ENCODE data around the gene PHF21A.

PHF21A gene

GRCh38 chr11:45964911-45965389 lies 156.3 kb downstream of the PHF21A start:
- H4K20me1 ChIP-seq (ENCODE audit: insufficient read depth, low read length): no peaks in the 10 kb centered on the region
- ATAC-seq (ENCODE audit: insufficient read depth, low read depth): peak; percentile 98
- H3K27ac ChIP-seq (ENCODE audit: low read length): 0 out of 2 replicates have a peak overlapping the region, but pooled peaks have one; percentile 9
- no peak overlapping the region for H3K4me3 ChIP-seq (ENCODE audit: low read depth in 1 of 2, low read length in 2 of 2)
- H2AFZ ChIP-seq (ENCODE audit: low read depth, low read length): no peak overlapping the region
- H3K4me2 ChIP-seq (ENCODE audit: insufficient read depth, low read length): no peak overlapping the region
- H3K9me3 ChIP-seq (ENCODE audit: insufficient read depth, low read length, severe bottlenecking): no peaks in the 10 kb centered on the region
- H3K9ac ChIP-seq (ENCODE audit: low read depth, low read length): no peak overlapping the region
- no peaks in the 10 kb centered on the region for H3K79me2 ChIP-seq (ENCODE audit: insufficient read depth, low read length)
- TF ChIP-seq CTCF (IDR thresholded peaks at IDR 0.05; ENCODE audit: borderline replicate concordance, extremely low read depth, low read length, poor library complexity, severe bottlenecking) (peak; percentile 94), EZH2 (IDR thresholded peaks at IDR 0.05; ENCODE audit: borderline replicate concordance, low read depth, low read length, severe bottlenecking) (no peak)
- peaks cover 4% of the 10 kb centered on the region; the same call in 1 of the 2 replicates for H3K4me1 ChIP-seq (ENCODE audit: insufficient read depth, low read length)
- H3K27me3 ChIP-seq (ENCODE audit: insufficient read depth, low read length, poor library complexity): no peaks in the 10 kb centered on the region
- peaks cover 56% of the 10 kb centered on the region for H3K36me3 ChIP-seq (ENCODE audit: insufficient read depth, low read length)
- DNase-seq: peak; percentile 67

GRCh38 chr11:45961751-45962240 lies 159.5 kb downstream of the PHF21A start:
- DNase-seq (no peak), ATAC-seq (ENCODE audit: insufficient read depth, low read depth) (no peak)
- no peak overlapping the region for H3K27ac ChIP-seq (ENCODE audit: low read length)
- H3K4me3 ChIP-seq (ENCODE audit: low read depth in 1 of 2, low read length in 2 of 2): no peak overlapping the region
- no peaks in the 10 kb centered on the region for H3K79me2 ChIP-seq (ENCODE audit: insufficient read depth, low read length)
- peaks cover 4% of the 10 kb centered on the region; the same call in 1 of the 2 replicates for H3K4me1 ChIP-seq (ENCODE audit: insufficient read depth, low read length)
- no peak for TF ChIP-seq EZH2 (IDR thresholded peaks at IDR 0.05; ENCODE audit: borderline replicate concordance, low read depth, low read length, severe bottlenecking)
- TF ChIP-seq CTCF (IDR thresholded peaks at IDR 0.05; ENCODE audit: borderline replicate concordance, extremely low read depth, low read length, poor library complexity, severe bottlenecking): no peak
- H3K36me3 ChIP-seq (ENCODE audit: insufficient read depth, low read length): peaks cover 33% of the 10 kb centered on the region
- H3K9me3 ChIP-seq (ENCODE audit: insufficient read depth, low read length, severe bottlenecking): no peaks in the 10 kb centered on the region
- H3K9ac ChIP-seq (ENCODE audit: low read depth, low read length): no peak overlapping the region
- H3K4me2 ChIP-seq (ENCODE audit: insufficient read depth, low read length): no peak overlapping the region
- no peaks in the 10 kb centered on the region for H3K27me3 ChIP-seq (ENCODE audit: insufficient read depth, low read length, poor library complexity)
- H4K20me1 ChIP-seq (ENCODE audit: insufficient read depth, low read length): no peaks in the 10 kb centered on the region
- H2AFZ ChIP-seq (ENCODE audit: low read depth, low read length): no peak overlapping the region

GRCh38 chr11:45960387-45961095 lies 160.7 kb downstream of the PHF21A start:
- no peak for ATAC-seq (ENCODE audit: insufficient read depth, low read depth)
- Histone ChIP-seq H3K9me3 (ENCODE audit: insufficient read depth, low read length, severe bottlenecking) (no peaks in the 10 kb centered on the region), H3K4me3 (ENCODE audit: low read depth in 1 of 2, low read length in 2 of 2) (no peak overlapping the region), H4K20me1 (ENCODE audit: insufficient read depth, low read length) (no peaks in the 10 kb centered on the region), H3K27me3 (ENCODE audit: insufficient read depth, low read length, poor library complexity) (no peaks in the 10 kb centered on the region), H3K36me3 (ENCODE audit: insufficient read depth, low read length) (peaks cover 31% of the 10 kb centered on the region), H2AFZ (ENCODE audit: low read depth, low read length) (no peak overlapping the region), H3K4me1 (ENCODE audit: insufficient read depth, low read length) (peaks cover 4% of the 10 kb centered on the region; the same call in 1 of the 2 replicates), H3K4me2 (ENCODE audit: insufficient read depth, low read length) (no peak overlapping the region), H3K79me2 (ENCODE audit: insufficient read depth, low read length) (no peaks in the 10 kb centered on the region), H3K9ac (ENCODE audit: low read depth, low read length) (no peak overlapping the region), H3K27ac (ENCODE audit: low read length) (no peak overlapping the region)
- TF ChIP-seq EZH2 (IDR thresholded peaks at IDR 0.05; ENCODE audit: borderline replicate concordance, low read depth, low read length, severe bottlenecking): no peak
- no peak for TF ChIP-seq CTCF (IDR thresholded peaks at IDR 0.05; ENCODE audit: borderline replicate concordance, extremely low read depth, low read length, poor library complexity, severe bottlenecking)
- no peak for DNase-seq

Data from DND-41 (cell line).